CD14-positive monocyte (primary cell): ENCODE data around the gene S1PR4. TPM values are rescaled to one million over a fixed set of nuclear protein-coding genes. Genes with fewer than 3 reads are reported as not detected.

Source experiments
- DNase-seq, 3 donors: peaks; one replicate each; pipeline ENCODE4 v3.0.0-alpha.2; 2011 to 2022
- H2AFZ ChIP-seq: 2 replicates; pipeline ENCODE4 v1.6.0; 2012; ENCODE audit warnings: mild to moderate bottlenecking, low read depth, low read length, inconsistent platforms; ENCODE audit not compliant: insufficient read depth, poor library complexity, severe bottlenecking
- H3K27ac ChIP-seq, 2 donors: 1 replicate in 1 of 2; 2 replicates in 1 of 2; pipeline ENCODE4 v1.5.1; 2012 to 2013; ENCODE audit warnings: low read length in 2 of 2, control low read depth in 1 of 2, inconsistent platforms in 1 of 2, low read depth in 1 of 2, mild to moderate bottlenecking in 1 of 2
- H3K27me3 ChIP-seq, 2 donors: one replicate each; pipeline versions ENCODE4 v1.6.0 to v1.6.1; 2011 to 2013; ENCODE audit warnings: low read length in 2 of 2; ENCODE audit not compliant: control insufficient read depth in 2 of 2, insufficient read depth in 2 of 2
- H3K36me3 ChIP-seq, 2 donors: replicated peaks in 1 of 2; 1 replicate in 1 of 2; 2 replicates in 1 of 2; pipeline versions ENCODE4 v1.5.1 to v1.6.1; 2012 to 2013; ENCODE audit warnings: low read length in 2 of 2, control low read depth in 1 of 2, inconsistent platforms in 1 of 2, mild to moderate bottlenecking in 1 of 2; ENCODE audit not compliant: insufficient read depth in 2 of 2, control insufficient read depth in 1 of 2
- H3K4me1 ChIP-seq, 2 donors: 1 replicate in 1 of 2; 2 replicates in 1 of 2; pipeline versions ENCODE4 v1.5.1 to v1.6.1; 2012 to 2013; ENCODE audit warnings: low read length in 2 of 2, control low read depth in 1 of 2, inconsistent platforms in 1 of 2, mild to moderate bottlenecking in 1 of 2, moderate library complexity in 1 of 2; ENCODE audit not compliant: insufficient read depth in 2 of 2, control insufficient read depth in 1 of 2
- H3K4me2 ChIP-seq: replicated peaks from 2 replicates; pipeline ENCODE3; 2012; ENCODE audit warnings: low read length, moderate library complexity, mild to moderate bottlenecking; ENCODE audit not compliant: poor library complexity, severe bottlenecking; ENCODE audit errors: extremely low read depth
- H3K4me3 ChIP-seq, 3 experiments: fragments of 200-600 bp in 1 of 3; sonication (generic) in 1 of 3; replicated peaks in 1 of 3; 1 replicate in 2 of 3; 2 replicates in 1 of 3; pipeline ENCODE4 v1.5.1; 2011 to 2013; ENCODE audit warnings: low read length in 3 of 3, mild to moderate bottlenecking in 3 of 3, control low read depth in 2 of 3, low read depth in 2 of 3, inconsistent platforms in 1 of 3, moderate library complexity in 1 of 3
- H3K79me2 ChIP-seq: 2 replicates; pipeline ENCODE4 v1.6.0; 2012; ENCODE audit warnings: mild to moderate bottlenecking, control low read depth, inconsistent platforms, low read length, moderate library complexity; ENCODE audit not compliant: insufficient read depth
- H3K9ac ChIP-seq: 2 replicates; pipeline ENCODE4 v1.6.0; 2017; ENCODE audit warnings: low read length, mild to moderate bottlenecking; ENCODE audit not compliant: insufficient read depth, poor library complexity, severe bottlenecking
- H3K9me3 ChIP-seq, 2 donors: replicated peaks in 1 of 2; 1 replicate in 1 of 2; 2 replicates in 1 of 2; pipeline versions ENCODE4 v1.5.1 to v1.6.1; 2012 to 2013; ENCODE audit warnings: low read length in 2 of 2, control low read depth in 1 of 2; ENCODE audit not compliant: control insufficient read depth in 1 of 2, insufficient read depth in 1 of 2
- H4K20me1 ChIP-seq: 2 replicates; pipeline ENCODE4 v1.6.0; 2012; ENCODE audit warnings: mild to moderate bottlenecking, low read length, control low read depth, moderate library complexity; ENCODE audit not compliant: insufficient read depth
- H3K27ac Mint-ChIP-seq, 7 donors: one replicate each; pipeline ENCODE4 v1.8.0; 2020; ENCODE audit warnings: mild to moderate bottlenecking in 7 of 7, mixed read lengths in 7 of 7, moderate library complexity in 6 of 7, inconsistent platforms in 2 of 7
- H3K27me3 Mint-ChIP-seq, 3 donors: one replicate each; pipeline ENCODE4 v1.8.0; 2021 to 2022; ENCODE audit warnings: low read depth in 3 of 3, mild to moderate bottlenecking in 3 of 3, mixed read lengths in 3 of 3, moderate library complexity in 3 of 3, inconsistent platforms in 1 of 3
- H3K36me3 Mint-ChIP-seq, 2 donors: one replicate each; pipeline ENCODE4 v1.8.0; 2020; ENCODE audit warnings: mixed read lengths in 2 of 2, inconsistent platforms in 1 of 2, mild to moderate bottlenecking in 1 of 2
- H3K4me1 Mint-ChIP-seq: one replicate; pipeline ENCODE4 v1.8.0; 2020; ENCODE audit warnings: mild to moderate bottlenecking, mixed read lengths
- H3K4me3 Mint-ChIP-seq, 2 donors: one replicate each; pipeline ENCODE4 v1.8.0; 2020; ENCODE audit warnings: mild to moderate bottlenecking in 2 of 2, mixed read lengths in 2 of 2, moderate library complexity in 1 of 2
- H3K9me3 Mint-ChIP-seq, 7 donors: one replicate each; pipeline ENCODE4 v1.8.0; 2020 to 2022; ENCODE audit warnings: mixed read lengths in 7 of 7, mild to moderate bottlenecking in 6 of 7, moderate library complexity in 6 of 7, inconsistent platforms in 2 of 7
- CTCF ChIP-seq: fragments of 200-600 bp; IDR thresholded peaks from one replicate; pipeline ENCODE4 v1.8.0; 2022; ENCODE audit warnings: antibody characterized with exemption, mild to moderate bottlenecking
- WGBS: methylation state at CpG from one replicate; pipeline ENCODE4 v1.1.5; 2013; ENCODE audit warnings: missing lambda C conversion rate; ENCODE audit not compliant: insufficient coverage; 5-methylcytosine and 5-hydroxymethylcytosine counted together
- intact Hi-C, 2 donors: fragments of 100-400 bp; cut with micrococcal nuclease; formaldehyde crosslinking; loops; one replicate each; pipeline versions ENCODE4 v1.15.0 to v1.15.1; 2023
- polyA plus RNA-seq, 3 donors: library from polyadenylated mRNA; depleted of rRNA in 1 of 3; unstranded in 2 of 3; stranded (reverse) in 1 of 3; fragments of 300-500 nt in 2 of 3; fragments of >200 nt in 1 of 3; fragmentation: Illumina TruSeq in 2 of 3; gene quantifications; 1 replicate in 2 of 3; 2 replicates in 1 of 3; pipeline ENCODE4 v1.2.3, GENCODE V29; 2012 to 2021

The S1PR4 gene
- polyA plus RNA-seq, 3 donors: 28.5 to 131 (median 105) TPM

- intact Hi-C loops: no loop called here
- no peak overlapping the region for H3K27ac ChIP-seq
- H3K27me3 ChIP-seq: no peaks in the 10 kb centered on the region
- H3K79me2 ChIP-seq: peaks cover 25% of the 10 kb centered on the region
- peaks cover 0 to 2% (median 0%) of the 10 kb centered on the region in 7 donors for H3K9me3 Mint-ChIP-seq
- peaks cover 37 to 41% of the 10 kb centered on the region in 2 donors for H3K36me3 Mint-ChIP-seq
- H3K9ac ChIP-seq: no peak overlapping the region
- H3K4me1 ChIP-seq: peaks cover 11 to 21% of the 10 kb centered on the region in 2 donors
- no peak for DNase-seq
- peaks cover 2% of the 10 kb centered on the region for H3K4me1 Mint-ChIP-seq
- no peak overlapping the region for H3K4me2 ChIP-seq
- no peak overlapping the region for H3K4me3 Mint-ChIP-seq
- H4K20me1 ChIP-seq: peaks cover 86% of the 10 kb centered on the region
- no peak overlapping the region for H2AFZ ChIP-seq
- no peaks in the 10 kb centered on the region for H3K9me3 ChIP-seq
- H3K27me3 Mint-ChIP-seq: peaks cover 0 to 3% (median 2%) of the 10 kb centered on the region in 3 donors
- no peak overlapping the region for H3K4me3 ChIP-seq
- TF ChIP-seq CTCF: no peak
- 84% methylated on average over 14 of the region's 14 CpGs for WGBS
- H3K27ac Mint-ChIP-seq: no peak overlapping the region
- peaks cover 66 to 82% of the 10 kb centered on the region in 2 donors for H3K36me3 ChIP-seq
These were observed 26.8 kb upstream of the S1PR4 start for GRCh38 chr19:3151563-3152418.

- no peak for DNase-seq
- WGBS: 83% methylated on average over 1 of the region's 3 CpGs
- Histone ChIP-seq H3K36me3 (peaks cover 70 to 88% of the 10 kb centered on the region in 2 donors), H3K9me3 (no peaks in the 10 kb centered on the region), H3K27me3 (no peaks in the 10 kb centered on the region), H3K4me1 (peaks cover 11 to 21% of the 10 kb centered on the region in 2 donors), H3K4me3 (no peak overlapping the region), H3K9ac (no peak overlapping the region), H4K20me1 (peaks cover 80% of the 10 kb centered on the region), H3K4me2 (no peak overlapping the region), H3K79me2 (peaks cover 22% of the 10 kb centered on the region), H3K27ac (no peak overlapping the region), H2AFZ (no peak overlapping the region)
- H3K36me3 Mint-ChIP-seq: peaks cover 37 to 46% of the 10 kb centered on the region in 2 donors
- H3K4me1 Mint-ChIP-seq: no peaks in the 10 kb centered on the region
- peaks cover 0 to 2% (median 2%) of the 10 kb centered on the region in 3 donors for H3K27me3 Mint-ChIP-seq
- H3K9me3 Mint-ChIP-seq: peaks cover 0 to 2% (median 0%) of the 10 kb centered on the region in 7 donors
- no peak for TF ChIP-seq CTCF
- intact Hi-C loops: no loop called here
- no peak overlapping the region for H3K27ac Mint-ChIP-seq
- no peak overlapping the region for H3K4me3 Mint-ChIP-seq
These were observed 26.2 kb upstream of the S1PR4 start for GRCh38 chr19:3152419-3152780.
